Natural killer cell (primary cell): ENCODE data around the gene SNRNP25. TPM values are rescaled to one million over a fixed set of nuclear protein-coding genes. Genes with fewer than 3 reads are reported as not detected.

ENCODE experiments used
- ATAC-seq, 3 donors: fragments of 150-1000 bp in 2 of 3; fragments of 200-7000 bp in 1 of 3; cut with Tn5 transposase; 1 replicate in 1 of 3; 2 replicates in 2 of 3; pipeline ENCODE4 v1.10.0; 2021; ENCODE audit warnings: mild to moderate bottlenecking in 2 of 3, moderate library complexity in 2 of 3
- DNase-seq, 2 donors: peaks; one replicate each; pipeline versions ENCODE4 v3.0.0 to v3.0.0-alpha.2; 2013 to 2021; ENCODE audit warnings: mixed read lengths in 1 of 2
- H3K27ac ChIP-seq: one replicate; pipeline ENCODE4 v1.5.1; 2013; ENCODE audit warnings: mild to moderate bottlenecking, low read length
- H3K27me3 ChIP-seq: one replicate; pipeline ENCODE4 v1.6.1; 2013; ENCODE audit warnings: low read length; ENCODE audit not compliant: control insufficient read depth, insufficient read depth
- H3K36me3 ChIP-seq: one replicate; pipeline ENCODE4 v1.6.1; 2013; ENCODE audit warnings: low read length; ENCODE audit not compliant: control insufficient read depth, insufficient read depth
- H3K4me1 ChIP-seq: one replicate; pipeline ENCODE4 v1.6.1; 2013; ENCODE audit warnings: low read length; ENCODE audit not compliant: control insufficient read depth, insufficient read depth
- H3K4me3 ChIP-seq: one replicate; pipeline ENCODE4 v1.5.1; 2013; ENCODE audit warnings: low read length
- H3K9me3 ChIP-seq: one replicate; pipeline ENCODE4 v1.6.1; 2013; ENCODE audit warnings: low read length; ENCODE audit not compliant: control insufficient read depth, insufficient read depth
- H3K27ac Mint-ChIP-seq, 2 donors: one replicate each; pipeline ENCODE4 v1.8.0; 2022; ENCODE audit warnings: mild to moderate bottlenecking in 2 of 2, mixed read lengths in 2 of 2, moderate library complexity in 1 of 2
- H3K27me3 Mint-ChIP-seq, 2 donors: one replicate each; pipeline ENCODE4 v1.8.0; 2022; ENCODE audit warnings: low read depth in 2 of 2, mixed read lengths in 2 of 2
- H3K36me3 Mint-ChIP-seq: one replicate; pipeline ENCODE4 v1.8.0; 2022; ENCODE audit warnings: mixed read lengths
- H3K4me1 Mint-ChIP-seq, 2 donors: one replicate each; pipeline ENCODE4 v1.8.0; 2022; ENCODE audit warnings: mixed read lengths in 2 of 2
- H3K4me3 Mint-ChIP-seq: one replicate; pipeline ENCODE4 v1.8.0; 2022; ENCODE audit warnings: mild to moderate bottlenecking, moderate library complexity, mixed read lengths
- H3K9me3 Mint-ChIP-seq, 2 donors: one replicate each; pipeline ENCODE4 v1.8.0; 2022; ENCODE audit warnings: mixed read lengths in 2 of 2
- WGBS: methylation state at CpG from one replicate; pipeline ENCODE4 v1.1.7; 2013; ENCODE audit warnings: missing lambda C conversion rate; ENCODE audit not compliant: insufficient coverage; 5-methylcytosine and 5-hydroxymethylcytosine counted together
- intact Hi-C: fragments of 100-400 bp; cut with micrococcal nuclease; formaldehyde crosslinking; loops from one replicate; pipeline ENCODE4 v1.14.2; 2022
- total RNA-seq, 4 donors: library from RNA; stranded (reverse); fragments of 120-200 nt in 1 of 4; gene quantifications; one replicate each; pipeline versions ENCODE4 v1.2.3 to v1.2.4, GENCODE V29; 2013 to 2022
- TF ChIP-seq, protein P1 (sequence below): fragments of 200-600 bp; IDR thresholded peaks from one replicate; pipeline ENCODE4 v1.8.0; 2022; ENCODE audit warnings: antibody characterized with exemption

The SNRNP25 gene
- total RNA-seq, 3 donors from 2014 or later (not counting 1 experiment from before 2014, with no cell fraction given), result 6.4 to 13.4 (median 13.2) TPM

DNA sequence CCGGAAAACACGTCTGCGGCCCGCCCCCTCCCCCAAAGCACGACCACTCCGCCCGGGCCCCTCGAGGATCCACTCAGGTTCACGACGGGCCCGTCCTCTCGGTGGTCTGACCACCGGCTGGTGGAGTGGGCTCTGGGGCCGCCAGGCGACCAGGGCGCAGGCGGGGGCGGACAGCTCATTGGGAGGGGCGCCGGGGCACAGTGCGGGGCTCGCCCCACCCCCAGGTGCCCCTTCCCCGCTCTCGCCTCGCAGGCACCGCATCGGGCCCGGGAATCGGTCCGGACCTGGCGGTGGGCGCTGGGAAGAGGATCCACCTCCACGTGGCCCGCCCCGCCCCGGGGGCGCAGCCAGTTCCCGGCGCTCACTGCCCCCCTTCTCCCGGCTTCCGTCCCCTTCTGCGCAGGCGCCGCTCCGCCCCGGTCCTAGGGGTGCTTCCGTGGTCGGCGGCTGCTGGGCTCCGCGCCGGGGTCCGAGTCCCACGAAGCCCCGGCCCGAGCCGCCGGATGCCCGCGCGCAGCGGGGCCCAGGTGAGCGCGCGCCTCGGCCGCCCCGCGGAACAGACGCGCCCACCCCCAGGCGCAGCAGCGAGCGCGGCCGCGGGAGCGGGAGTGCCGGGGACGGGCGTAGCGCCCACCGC lies 24.3 kb downstream of the SNRNP25 start, which contains the start of gene MPG:
Gene MPG (plus strand): TSS at position 419 of the 637 bp plus-strand sequence. CDS start 85 bp downstream, at position 504.
- Histone ChIP-seq H3K27me3 (peaks cover 7% of the 10 kb centered on the region), H3K36me3 (peaks cover 2% of the 10 kb centered on the region), H3K9me3 (no peaks in the 10 kb centered on the region), H3K4me3 (peak within 1 kb of the TSS; percentile 64), H3K27ac (peak within 1 kb of the TSS; percentile 44), H3K4me1 (peaks cover 41% of the 10 kb centered on the region)
- no peaks in the 10 kb centered on the region for H3K36me3 Mint-ChIP-seq
- DNase-seq (peak; percentile 81 to 88), ATAC-seq (peak; percentile 83 to 89 (median 86))
- TF ChIP-seq, protein P1, sequence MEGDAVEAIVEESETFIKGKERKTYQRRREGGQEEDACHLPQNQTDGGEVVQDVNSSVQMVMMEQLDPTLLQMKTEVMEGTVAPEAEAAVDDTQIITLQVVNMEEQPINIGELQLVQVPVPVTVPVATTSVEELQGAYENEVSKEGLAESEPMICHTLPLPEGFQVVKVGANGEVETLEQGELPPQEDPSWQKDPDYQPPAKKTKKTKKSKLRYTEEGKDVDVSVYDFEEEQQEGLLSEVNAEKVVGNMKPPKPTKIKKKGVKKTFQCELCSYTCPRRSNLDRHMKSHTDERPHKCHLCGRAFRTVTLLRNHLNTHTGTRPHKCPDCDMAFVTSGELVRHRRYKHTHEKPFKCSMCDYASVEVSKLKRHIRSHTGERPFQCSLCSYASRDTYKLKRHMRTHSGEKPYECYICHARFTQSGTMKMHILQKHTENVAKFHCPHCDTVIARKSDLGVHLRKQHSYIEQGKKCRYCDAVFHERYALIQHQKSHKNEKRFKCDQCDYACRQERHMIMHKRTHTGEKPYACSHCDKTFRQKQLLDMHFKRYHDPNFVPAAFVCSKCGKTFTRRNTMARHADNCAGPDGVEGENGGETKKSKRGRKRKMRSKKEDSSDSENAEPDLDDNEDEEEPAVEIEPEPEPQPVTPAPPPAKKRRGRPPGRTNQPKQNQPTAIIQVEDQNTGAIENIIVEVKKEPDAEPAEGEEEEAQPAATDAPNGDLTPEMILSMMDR, result no peak
- WGBS, result under 1% methylated on average over 83 of the region's 83 CpGs
- peak within 1 kb of the TSS; percentile 77 to 84 for H3K27ac Mint-ChIP-seq
- H3K9me3 Mint-ChIP-seq, result no peaks in the 10 kb centered on the region
- H3K4me3 Mint-ChIP-seq, result peak within 1 kb of the TSS; percentile 91
- intact Hi-C loops, result no loop called here
- peaks cover 0 to 16% of the 10 kb centered on the region in 2 donors for H3K27me3 Mint-ChIP-seq
- H3K4me1 Mint-ChIP-seq, result peaks cover 25 to 43% of the 10 kb centered on the region in 2 donors

DNA sequence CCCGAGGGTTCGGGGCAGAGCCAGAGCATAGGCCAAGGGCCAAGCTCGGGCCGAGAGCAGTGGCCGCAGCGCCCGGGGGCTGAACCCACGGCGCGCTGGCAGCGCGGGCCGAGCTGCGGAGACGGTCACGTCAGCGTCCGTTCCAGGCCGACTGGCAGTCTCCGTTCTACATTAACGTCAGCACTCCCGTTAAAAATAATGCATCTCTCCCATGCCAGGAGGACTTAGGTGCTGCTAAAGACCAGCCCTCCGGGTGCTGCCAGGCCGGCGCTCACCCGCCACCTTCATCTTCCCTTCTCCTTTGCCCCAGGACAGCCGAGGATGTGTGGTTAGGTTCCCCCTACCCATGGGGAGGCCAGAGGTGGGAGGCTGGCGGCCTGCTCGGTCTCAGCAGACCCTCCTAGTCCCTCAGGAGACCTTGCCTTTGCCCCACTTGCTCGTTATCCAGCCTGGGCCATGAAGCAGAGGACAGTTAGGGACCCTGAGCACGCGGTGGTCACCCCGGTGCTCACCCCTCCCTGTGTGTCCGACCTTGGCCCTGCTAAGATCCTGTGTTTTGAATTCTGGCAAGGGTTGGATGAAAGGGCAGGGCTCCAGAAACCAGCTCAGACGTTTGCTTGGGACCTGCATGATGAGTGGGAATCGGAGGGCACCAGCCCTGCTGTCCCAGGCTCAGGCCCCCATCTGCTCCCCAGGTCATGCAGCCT lies 25.0 kb downstream of the SNRNP25 start:
- TF ChIP-seq, protein P1, result no peak
- Histone ChIP-seq H3K4me1 (peaks cover 46% of the 10 kb centered on the region), H3K9me3 (no peaks in the 10 kb centered on the region), H3K4me3 (peak overlapping the region; percentile 41), H3K36me3 (peaks cover 2% of the 10 kb centered on the region), H3K27me3 (peaks cover 3% of the 10 kb centered on the region), H3K27ac (peak overlapping the region; percentile 28)
- H3K27me3 Mint-ChIP-seq, result peaks cover 0 to 9% of the 10 kb centered on the region in 2 donors
- WGBS, result 10% methylated on average over 36 of the region's 36 CpGs
- intact Hi-C loops, result no loop called here
- H3K9me3 Mint-ChIP-seq, result no peaks in the 10 kb centered on the region
- H3K27ac Mint-ChIP-seq, result peak overlapping the region; percentile 77 to 84
- DNase-seq (peak in 1 of 2 donors; percentile 48), ATAC-seq (peak; percentile 24 to 27 (median 25))
- H3K4me1 Mint-ChIP-seq, result peaks cover 28 to 47% of the 10 kb centered on the region in 2 donors
- H3K36me3 Mint-ChIP-seq, result no peaks in the 10 kb centered on the region
- H3K4me3 Mint-ChIP-seq, result peak overlapping the region; percentile 91

DNA sequence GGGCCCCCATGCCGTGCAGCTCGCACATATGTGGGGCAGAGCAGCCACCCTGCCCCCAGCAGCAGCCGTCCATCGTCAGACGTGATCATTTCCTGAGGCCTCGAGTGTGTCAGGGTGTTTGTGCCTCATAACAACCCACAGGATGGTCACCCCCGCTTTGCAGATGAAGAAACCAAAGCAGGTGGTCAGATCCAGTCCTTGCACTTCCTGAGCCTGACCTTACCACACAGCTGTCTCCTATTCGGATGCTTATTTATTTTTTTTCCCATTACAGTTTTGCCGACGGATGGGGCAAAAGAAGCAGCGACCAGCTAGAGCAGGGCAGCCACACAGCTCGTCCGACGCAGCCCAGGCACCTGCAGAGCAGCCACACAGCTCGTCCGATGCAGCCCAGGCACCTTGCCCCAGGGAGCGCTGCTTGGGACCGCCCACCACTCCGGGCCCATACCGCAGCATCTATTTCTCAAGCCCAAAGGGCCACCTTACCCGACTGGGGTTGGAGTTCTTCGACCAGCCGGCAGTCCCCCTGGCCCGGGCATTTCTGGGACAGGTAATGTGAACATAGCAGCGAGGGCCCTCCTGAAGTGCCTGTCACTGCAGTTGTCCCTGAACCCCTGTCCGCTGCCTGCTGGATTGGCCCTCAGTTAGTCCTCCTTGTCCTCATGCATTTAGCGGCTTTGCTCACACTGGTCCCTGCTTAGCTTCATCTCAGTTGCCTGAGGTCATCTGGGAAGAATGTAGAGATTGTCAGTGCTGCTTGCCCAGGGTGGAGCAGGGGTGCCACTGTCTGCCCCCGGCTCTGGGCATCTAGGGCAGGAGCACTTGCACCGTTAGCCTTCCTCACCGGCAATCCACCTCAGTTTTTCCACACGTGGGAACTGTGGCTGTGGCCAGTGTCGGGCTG lies 25.8 kb downstream of the SNRNP25 start:
- H3K27me3 Mint-ChIP-seq, result peaks cover 0 to 5% of the 10 kb centered on the region in 2 donors
- H3K27ac ChIP-seq, result no peak overlapping the region
- no peaks in the 10 kb centered on the region for H3K9me3 ChIP-seq
- H3K36me3 ChIP-seq, result peaks cover 2% of the 10 kb centered on the region
- H3K4me3 Mint-ChIP-seq, result peak overlapping the region; percentile 91
- no peak overlapping the region for H3K4me3 ChIP-seq
- ATAC-seq (peak in 1 of 3 donors; percentile 34), DNase-seq (no peak)
- no peaks in the 10 kb centered on the region for H3K27me3 ChIP-seq
- H3K4me1 Mint-ChIP-seq, result peaks cover 34 to 55% of the 10 kb centered on the region in 2 donors
- WGBS, result 67% methylated on average over 32 of the region's 32 CpGs
- peaks cover 54% of the 10 kb centered on the region for H3K4me1 ChIP-seq
- H3K27ac Mint-ChIP-seq, result peak overlapping the region; percentile 77 to 84
- no peaks in the 10 kb centered on the region for H3K36me3 Mint-ChIP-seq
- TF ChIP-seq, protein P1, result no peak
- no peaks in the 10 kb centered on the region for H3K9me3 Mint-ChIP-seq
- intact Hi-C loops, result no loop called here
